ENCODE results near the gene ANKRD34A.

ANKRD34A gene

GRCh38 chr1:145988773-145989172 is 24.4 kb upstream of the ANKRD34A start:
- no peak for TF ChIP-seq CTCF (conservative IDR thresholded peaks at IDR 0.05; ENCODE audit: control insufficient read depth, insufficient read depth, low read depth, low read length)
- no peak for DNase-seq (ENCODE audit: low read depth)
- H3K4me3 ChIP-seq (ENCODE audit: control insufficient read depth, low read depth, low read length), result no peak overlapping the region

- TF ChIP-seq CTCF (conservative IDR thresholded peaks at IDR 0.05; ENCODE audit: control insufficient read depth, insufficient read depth, low read depth, low read length), result no peak
- DNase-seq (ENCODE audit: low read depth), result no peak
- H3K4me3 ChIP-seq (ENCODE audit: control insufficient read depth, low read depth, low read length), result no peak overlapping the region
Measured at GRCh38 chr1:145987926-145988325, 23.6 kb upstream of the ANKRD34A start.

- TF ChIP-seq CTCF (conservative IDR thresholded peaks at IDR 0.05; ENCODE audit: control insufficient read depth, insufficient read depth, low read depth, low read length), result no peak
- no peak for DNase-seq (ENCODE audit: low read depth)
- no peak overlapping the region for H3K4me3 ChIP-seq (ENCODE audit: control insufficient read depth, low read depth, low read length)
Measured at GRCh38 chr1:145986551-145986950, 22.2 kb upstream of the ANKRD34A start.

- no peak for TF ChIP-seq CTCF (conservative IDR thresholded peaks at IDR 0.05; ENCODE audit: control insufficient read depth, insufficient read depth, low read depth, low read length)
- peak; percentile 71 for DNase-seq (ENCODE audit: low read depth)
- no peak overlapping the region for H3K4me3 ChIP-seq (ENCODE audit: control insufficient read depth, low read depth, low read length)
Measured at GRCh38 chr1:145985502-145986439, 21.4 kb upstream of the ANKRD34A start.

- H3K4me3 ChIP-seq (ENCODE audit: control insufficient read depth, low read depth, low read length), result no peak overlapping the region
- no peak for DNase-seq (ENCODE audit: low read depth)
- no peak for TF ChIP-seq CTCF (conservative IDR thresholded peaks at IDR 0.05; ENCODE audit: control insufficient read depth, insufficient read depth, low read depth, low read length)
Measured at GRCh38 chr1:145985129-145985501, 20.7 kb upstream of the ANKRD34A start.

GRCh38 chr1:145983960-145984830 is 19.8 kb upstream of the ANKRD34A start:
- TF ChIP-seq CTCF (conservative IDR thresholded peaks at IDR 0.05; ENCODE audit: control insufficient read depth, insufficient read depth, low read depth, low read length), result no peak
- DNase-seq (ENCODE audit: low read depth), result no peak
- no peak overlapping the region for H3K4me3 ChIP-seq (ENCODE audit: control insufficient read depth, low read depth, low read length)

Measured in fibroblast of mammary gland (primary cell).